Measurements from ENCODE around the gene BARX1. TPM values are rescaled to one million over a fixed set of nuclear protein-coding genes. Genes with fewer than 3 reads are reported as not detected.

Gene BARX1
- total RNA-seq, 4 donors from 2014 or later: 0.37 to 469 (median 84.4) TPM

- Histone ChIP-seq H3K9me3 (peaks cover 0 to 17% (median 0%) of the 10 kb centered on the region in 3 donors), H3K27me3 (no peaks in the 10 kb centered on the region), H3K27ac (no peak overlapping the region), H3K4me3 (no peak overlapping the region), H3K36me3 (no peaks in the 10 kb centered on the region), H3K4me1 (no peaks in the 10 kb centered on the region)
- no peak for ATAC-seq
- WGBS, 2 donors (ENCODE audit: low coverage in 1 of 2): 75% methylated on average over 3 of the region's 3 CpGs; no CpG with 5 or more reads in 1 of the 2 donors
- TF ChIP-seq POLR2A (IDR thresholded peaks at IDR 0.05) (no peak), CTCF (IDR thresholded peaks at IDR 0.05) (no peak), EP300 (IDR thresholded peaks at IDR 0.05) (no peak), POLR2AphosphoS5 (IDR thresholded peaks at IDR 0.05) (no peak)
Observed at GRCh38 chr9:93994132-93994531, 39.0 kb upstream of the BARX1 start.

GRCh38 chr9:93992830-93993229 is 37.7 kb upstream of the BARX1 start:
- Histone ChIP-seq H3K4me1 (no peaks in the 10 kb centered on the region), H3K27ac (no peak overlapping the region), H3K36me3 (no peaks in the 10 kb centered on the region), H3K27me3 (no peaks in the 10 kb centered on the region), H3K4me3 (no peak overlapping the region), H3K9me3 (peaks cover 0 to 17% (median 0%) of the 10 kb centered on the region in 3 donors)
- TF ChIP-seq EP300 (IDR thresholded peaks at IDR 0.05) (no peak), CTCF (IDR thresholded peaks at IDR 0.05) (no peak), POLR2A (IDR thresholded peaks at IDR 0.05) (no peak), POLR2AphosphoS5 (IDR thresholded peaks at IDR 0.05) (no peak)
- ATAC-seq: no peak
- 78 to 100% methylated on average over 1 to 2 of the region's 2 CpGs for WGBS, 2 donors (ENCODE audit: low coverage in 1 of 2)

GRCh38 chr9:93990448-93990847 is 35.3 kb upstream of the BARX1 start:
- peaks cover 0 to 34% (median 0%) of the 10 kb centered on the region in 3 donors for H3K9me3 ChIP-seq
- no peaks in the 10 kb centered on the region for H3K36me3 ChIP-seq
- no peak for TF ChIP-seq POLR2A (IDR thresholded peaks at IDR 0.05)
- no peak overlapping the region for H3K27ac ChIP-seq
- H3K4me1 ChIP-seq: no peaks in the 10 kb centered on the region
- ATAC-seq: no peak
- H3K4me3 ChIP-seq: no peak overlapping the region
- H3K27me3 ChIP-seq: no peaks in the 10 kb centered on the region

- TF ChIP-seq EP300 (IDR thresholded peaks at IDR 0.05) (no peak), POLR2AphosphoS5 (IDR thresholded peaks at IDR 0.05) (no peak), POLR2A (IDR thresholded peaks at IDR 0.05) (no peak), CTCF (IDR thresholded peaks at IDR 0.05) (no peak)
- ATAC-seq: no peak
- WGBS, 2 donors (ENCODE audit: low coverage in 1 of 2): 67 to 77% methylated on average over 1 of the region's 1 CpG
- H3K9me3 ChIP-seq: peaks cover 0 to 35% (median 0%) of the 10 kb centered on the region in 3 donors
- no peak overlapping the region for H3K4me3 ChIP-seq
- H3K27me3 ChIP-seq: no peaks in the 10 kb centered on the region
- H3K4me1 ChIP-seq: no peaks in the 10 kb centered on the region
- H3K27ac ChIP-seq: no peak overlapping the region
- H3K36me3 ChIP-seq: no peaks in the 10 kb centered on the region
Observed at GRCh38 chr9:93988056-93988455, 32.9 kb upstream of the BARX1 start.

GRCh38 chr9:93984860-93985259 is 29.7 kb upstream of the BARX1 start:
- TF ChIP-seq POLR2AphosphoS5 (IDR thresholded peaks at IDR 0.05) (no peak), CTCF (IDR thresholded peaks at IDR 0.05) (no peak), EP300 (IDR thresholded peaks at IDR 0.05) (no peak), POLR2A (IDR thresholded peaks at IDR 0.05) (no peak)
- ATAC-seq: no peak
- Histone ChIP-seq H3K36me3 (no peaks in the 10 kb centered on the region), H3K27me3 (no peaks in the 10 kb centered on the region), H3K9me3 (peaks cover 0 to 22% (median 0%) of the 10 kb centered on the region in 3 donors), H3K27ac (no peak overlapping the region), H3K4me1 (no peaks in the 10 kb centered on the region), H3K4me3 (no peak overlapping the region)
- WGBS, 2 donors (ENCODE audit: low coverage in 1 of 2): 21 to 24% methylated on average over 2 of the region's 2 CpGs

Measured in gastroesophageal sphincter (tissue), 4 donors.